HepG2 (cell line): ENCODE measurements around the gene ATP11A.

Experiments used
- EZH2 ChIP-seq: conservative IDR thresholded peaks from 2 replicates; pipeline ENCODE4 v1.6.1; 2012; ENCODE audit warnings: mild to moderate bottlenecking, low read depth, low read length, moderate library complexity
- JUNB ChIP-seq: sonication (generic); formaldehyde crosslinking; IDR thresholded peaks from 2 replicates; pipeline ENCODE4 v1.8.0; 2022; ENCODE audit warnings: missing genetic modification reagents, mild to moderate bottlenecking, borderline replicate concordance
- TP53 ChIP-seq: sonication (generic); formaldehyde crosslinking; conservative IDR thresholded peaks from 2 replicates; pipeline ENCODE4 v1.4.0; 2020; ENCODE audit warnings: missing genetic modification reagents
- ZNF121 ChIP-seq: sonication (generic); formaldehyde crosslinking; IDR thresholded peaks from 2 replicates; pipeline ENCODE4 v1.5.0; 2020; ENCODE audit warnings: mild to moderate bottlenecking, missing genetic modification reagents
- TF ChIP-seq, protein P1 (sequence below): sonication (generic); formaldehyde crosslinking; IDR thresholded peaks from 2 replicates; pipeline ENCODE4 v1.5.0; 2020; ENCODE audit warnings: mild to moderate bottlenecking, missing genetic modification reagents, moderate library complexity
- TF ChIP-seq, protein P2 (sequence below): sonication (generic); formaldehyde crosslinking; IDR thresholded peaks from 2 replicates; pipeline ENCODE4 v1.4.0; 2020; ENCODE audit warnings: missing genetic modification reagents
- TF ChIP-seq, protein P3 (sequence below), 2 experiments: fragments of 450-650 bp in 1 of 2; sonication (generic) in 1 of 2; formaldehyde crosslinking in 1 of 2; IDR thresholded peaks; 2 replicates each; pipeline versions ENCODE4 v1.6.1 to v1.8.0; 2016 to 2022; ENCODE audit warnings: antibody characterized with exemption in 1 of 2, mild to moderate bottlenecking in 1 of 2, missing genetic modification reagents in 1 of 2
- TF ChIP-seq, protein P4 (sequence below): sonication (generic); formaldehyde crosslinking; IDR thresholded peaks from 2 replicates; pipeline ENCODE4 v1.9.0; 2022; ENCODE audit warnings: missing genetic modification reagents, mild to moderate bottlenecking, borderline replicate concordance

DNA sequence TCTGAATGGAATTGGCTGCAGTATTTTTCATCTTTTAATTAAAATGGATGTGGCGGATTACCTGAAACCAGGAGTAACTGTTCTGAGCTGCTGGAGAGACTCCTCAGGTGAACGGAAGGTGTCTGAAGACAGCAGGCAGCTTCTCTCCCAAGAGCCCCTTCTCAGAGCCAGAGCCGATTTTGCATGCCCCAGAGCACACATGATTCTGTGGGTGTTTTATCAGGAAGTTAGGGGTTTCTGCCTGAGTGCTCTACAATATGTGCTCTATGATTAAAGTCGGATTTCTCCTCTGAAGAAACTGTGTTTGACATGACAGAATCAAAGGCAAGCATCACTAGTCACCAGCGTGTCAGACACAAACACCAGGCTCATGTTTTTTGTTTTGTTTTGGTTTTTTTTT lies 218.5 kb downstream of the ATP11A start:
- TF ChIP-seq ZNF121 (CRISPR knock-in tag), result no peak
- TF ChIP-seq, protein P1, sequence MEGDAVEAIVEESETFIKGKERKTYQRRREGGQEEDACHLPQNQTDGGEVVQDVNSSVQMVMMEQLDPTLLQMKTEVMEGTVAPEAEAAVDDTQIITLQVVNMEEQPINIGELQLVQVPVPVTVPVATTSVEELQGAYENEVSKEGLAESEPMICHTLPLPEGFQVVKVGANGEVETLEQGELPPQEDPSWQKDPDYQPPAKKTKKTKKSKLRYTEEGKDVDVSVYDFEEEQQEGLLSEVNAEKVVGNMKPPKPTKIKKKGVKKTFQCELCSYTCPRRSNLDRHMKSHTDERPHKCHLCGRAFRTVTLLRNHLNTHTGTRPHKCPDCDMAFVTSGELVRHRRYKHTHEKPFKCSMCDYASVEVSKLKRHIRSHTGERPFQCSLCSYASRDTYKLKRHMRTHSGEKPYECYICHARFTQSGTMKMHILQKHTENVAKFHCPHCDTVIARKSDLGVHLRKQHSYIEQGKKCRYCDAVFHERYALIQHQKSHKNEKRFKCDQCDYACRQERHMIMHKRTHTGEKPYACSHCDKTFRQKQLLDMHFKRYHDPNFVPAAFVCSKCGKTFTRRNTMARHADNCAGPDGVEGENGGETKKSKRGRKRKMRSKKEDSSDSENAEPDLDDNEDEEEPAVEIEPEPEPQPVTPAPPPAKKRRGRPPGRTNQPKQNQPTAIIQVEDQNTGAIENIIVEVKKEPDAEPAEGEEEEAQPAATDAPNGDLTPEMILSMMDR (CRISPR knock-in tag), result no peak
- TF ChIP-seq, protein P2, sequence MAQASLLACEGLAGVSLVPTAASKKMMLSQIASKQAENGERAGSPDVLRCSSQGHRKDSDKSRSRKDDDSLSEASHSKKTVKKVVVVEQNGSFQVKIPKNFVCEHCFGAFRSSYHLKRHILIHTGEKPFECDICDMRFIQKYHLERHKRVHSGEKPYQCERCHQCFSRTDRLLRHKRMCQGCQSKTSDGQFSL (CRISPR knock-in tag), result no peak
- TF ChIP-seq, protein P3, sequence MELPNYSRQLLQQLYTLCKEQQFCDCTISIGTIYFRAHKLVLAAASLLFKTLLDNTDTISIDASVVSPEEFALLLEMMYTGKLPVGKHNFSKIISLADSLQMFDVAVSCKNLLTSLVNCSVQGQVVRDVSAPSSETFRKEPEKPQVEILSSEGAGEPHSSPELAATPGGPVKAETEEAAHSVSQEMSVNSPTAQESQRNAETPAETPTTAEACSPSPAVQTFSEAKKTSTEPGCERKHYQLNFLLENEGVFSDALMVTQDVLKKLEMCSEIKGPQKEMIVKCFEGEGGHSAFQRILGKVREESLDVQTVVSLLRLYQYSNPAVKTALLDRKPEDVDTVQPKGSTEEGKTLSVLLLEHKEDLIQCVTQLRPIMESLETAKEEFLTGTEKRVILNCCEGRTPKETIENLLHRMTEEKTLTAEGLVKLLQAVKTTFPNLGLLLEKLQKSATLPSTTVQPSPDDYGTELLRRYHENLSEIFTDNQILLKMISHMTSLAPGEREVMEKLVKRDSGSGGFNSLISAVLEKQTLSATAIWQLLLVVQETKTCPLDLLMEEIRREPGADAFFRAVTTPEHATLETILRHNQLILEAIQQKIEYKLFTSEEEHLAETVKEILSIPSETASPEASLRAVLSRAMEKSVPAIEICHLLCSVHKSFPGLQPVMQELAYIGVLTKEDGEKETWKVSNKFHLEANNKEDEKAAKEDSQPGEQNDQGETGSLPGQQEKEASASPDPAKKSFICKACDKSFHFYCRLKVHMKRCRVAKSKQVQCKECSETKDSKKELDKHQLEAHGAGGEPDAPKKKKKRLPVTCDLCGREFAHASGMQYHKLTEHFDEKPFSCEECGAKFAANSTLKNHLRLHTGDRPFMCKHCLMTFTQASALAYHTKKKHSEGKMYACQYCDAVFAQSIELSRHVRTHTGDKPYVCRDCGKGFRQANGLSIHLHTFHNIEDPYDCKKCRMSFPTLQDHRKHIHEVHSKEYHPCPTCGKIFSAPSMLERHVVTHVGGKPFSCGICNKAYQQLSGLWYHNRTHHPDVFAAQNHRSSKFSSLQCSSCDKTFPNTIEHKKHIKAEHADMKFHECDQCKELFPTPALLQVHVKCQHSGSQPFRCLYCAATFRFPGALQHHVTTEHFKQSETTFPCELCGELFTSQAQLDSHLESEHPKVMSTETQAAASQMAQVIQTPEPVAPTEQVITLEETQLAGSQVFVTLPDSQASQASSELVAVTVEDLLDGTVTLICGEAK (IDR thresholded peaks at IDR 0.05), result no peak
- TF ChIP-seq, protein P3 (CRISPR knock-in tag; IDR thresholded peaks at IDR 0.05), result no peak
- TF ChIP-seq TP53 (CRISPR knock-in tag), result no peak
- TF ChIP-seq, protein P4, sequence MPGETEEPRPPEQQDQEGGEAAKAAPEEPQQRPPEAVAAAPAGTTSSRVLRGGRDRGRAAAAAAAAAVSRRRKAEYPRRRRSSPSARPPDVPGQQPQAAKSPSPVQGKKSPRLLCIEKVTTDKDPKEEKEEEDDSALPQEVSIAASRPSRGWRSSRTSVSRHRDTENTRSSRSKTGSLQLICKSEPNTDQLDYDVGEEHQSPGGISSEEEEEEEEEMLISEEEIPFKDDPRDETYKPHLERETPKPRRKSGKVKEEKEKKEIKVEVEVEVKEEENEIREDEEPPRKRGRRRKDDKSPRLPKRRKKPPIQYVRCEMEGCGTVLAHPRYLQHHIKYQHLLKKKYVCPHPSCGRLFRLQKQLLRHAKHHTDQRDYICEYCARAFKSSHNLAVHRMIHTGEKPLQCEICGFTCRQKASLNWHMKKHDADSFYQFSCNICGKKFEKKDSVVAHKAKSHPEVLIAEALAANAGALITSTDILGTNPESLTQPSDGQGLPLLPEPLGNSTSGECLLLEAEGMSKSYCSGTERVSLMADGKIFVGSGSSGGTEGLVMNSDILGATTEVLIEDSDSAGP (CRISPR knock-in tag), result no peak
- no peak for TF ChIP-seq EZH2
- no peak for TF ChIP-seq JUNB (CRISPR knock-in tag)
